Measurements from ENCODE around the gene RAB40B. TPM values are rescaled to one million over a fixed set of nuclear protein-coding genes. Genes with fewer than 3 reads are reported as not detected.
A peak's percentile ranks its signal among the peaks of the same experiment; 100 is the strongest.

The RAB40B gene
- total RNA-seq, 1 experiment from 2014 or later: 5.0 TPM

- peak; percentile 92 for DNase-seq (ENCODE audit: extremely low read depth, low read depth)
These were observed 5.2 kb downstream of the RAB40B start for GRCh38 chr17:82693168-82693867.

DNA sequence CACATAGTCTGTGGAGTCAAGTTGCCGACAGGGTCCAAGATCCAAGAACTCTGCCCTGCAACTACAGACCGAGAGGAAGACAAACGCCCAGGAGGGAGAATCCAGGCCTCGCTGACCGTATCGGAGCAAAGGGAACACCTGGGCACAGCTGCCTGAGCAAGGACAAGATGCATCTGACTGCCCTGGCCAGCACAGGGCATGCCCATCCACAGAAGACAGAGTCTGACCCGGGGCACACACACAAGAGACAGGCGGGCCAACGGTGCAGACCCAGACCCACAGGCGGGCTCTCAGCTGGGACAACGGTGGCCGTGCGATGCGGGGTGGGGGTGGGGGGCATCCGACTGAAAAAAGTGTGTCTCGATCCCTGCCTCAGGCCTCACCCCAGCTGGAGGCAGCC, 6.2 kb downstream of the RAB40B start:
- DNase-seq (ENCODE audit: extremely low read depth, low read depth): no peak

- DNase-seq (ENCODE audit: extremely low read depth, low read depth): no peak
These were observed 6.8 kb downstream of the RAB40B start for GRCh38 chr17:82691714-82692113.

GRCh38 chr17:82690786-82691489, 7.6 kb downstream of the RAB40B start:
- no peak for DNase-seq (ENCODE audit: extremely low read depth, low read depth)

- DNase-seq (ENCODE audit: extremely low read depth, low read depth): no peak
These were observed 9.4 kb downstream of the RAB40B start for GRCh38 chr17:82689077-82689476.

DNA sequence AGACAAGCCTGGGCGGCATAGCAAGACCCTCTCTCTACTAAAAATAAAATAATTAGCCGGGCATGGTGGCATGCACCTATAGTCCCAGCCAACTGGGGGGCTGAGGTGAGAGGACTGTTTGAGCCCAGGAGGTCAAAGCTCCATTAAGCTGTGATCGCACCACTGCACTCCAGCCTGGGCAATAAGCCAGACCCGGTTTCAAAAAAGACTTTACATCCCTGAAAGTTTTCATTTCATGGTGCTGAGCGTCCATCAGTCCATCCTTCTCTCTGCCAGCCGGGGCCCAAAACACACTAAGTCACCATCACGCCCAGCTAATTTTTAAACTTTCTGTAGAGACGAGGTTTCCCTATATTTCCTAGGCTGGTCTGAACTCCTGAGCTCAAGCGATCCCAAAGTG, 10.6 kb downstream of the RAB40B start:
- no peak for DNase-seq (ENCODE audit: extremely low read depth, low read depth)

DNA sequence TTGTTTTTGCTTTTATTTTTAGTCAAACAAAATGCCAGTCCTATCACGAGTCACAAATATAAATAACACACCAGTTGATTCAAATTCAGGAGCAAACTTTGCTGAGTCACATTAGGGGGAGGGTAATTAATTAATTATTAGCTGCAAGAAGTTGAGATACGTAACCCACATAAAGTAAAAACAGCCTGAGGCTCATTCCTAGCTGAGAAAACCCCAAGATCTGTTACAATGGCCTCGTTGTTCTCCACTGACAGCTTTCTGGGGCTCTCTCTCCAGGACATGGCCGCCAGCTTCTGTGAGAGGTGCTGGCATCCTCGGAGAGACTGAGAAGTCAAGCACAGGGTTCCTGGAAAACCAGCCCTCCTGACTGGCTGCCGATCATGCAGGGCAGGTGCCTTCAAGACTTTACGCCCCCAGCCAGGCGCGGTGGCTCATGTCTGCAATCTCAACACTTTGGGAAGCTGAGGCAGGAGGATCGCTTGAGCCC, 11.1 kb downstream of the RAB40B start:
- DNase-seq (ENCODE audit: extremely low read depth, low read depth): no peak

- no peak for DNase-seq (ENCODE audit: extremely low read depth, low read depth)
These were observed 11.9 kb downstream of the RAB40B start for GRCh38 chr17:82686366-82687324.

- DNase-seq (ENCODE audit: extremely low read depth, low read depth): no peak
These were observed 13.2 kb downstream of the RAB40B start for GRCh38 chr17:82685291-82685690.

GRCh38 chr17:82684228-82684841, 14.2 kb downstream of the RAB40B start:
- peak; percentile 29 for DNase-seq (ENCODE audit: extremely low read depth, low read depth)

DNA sequence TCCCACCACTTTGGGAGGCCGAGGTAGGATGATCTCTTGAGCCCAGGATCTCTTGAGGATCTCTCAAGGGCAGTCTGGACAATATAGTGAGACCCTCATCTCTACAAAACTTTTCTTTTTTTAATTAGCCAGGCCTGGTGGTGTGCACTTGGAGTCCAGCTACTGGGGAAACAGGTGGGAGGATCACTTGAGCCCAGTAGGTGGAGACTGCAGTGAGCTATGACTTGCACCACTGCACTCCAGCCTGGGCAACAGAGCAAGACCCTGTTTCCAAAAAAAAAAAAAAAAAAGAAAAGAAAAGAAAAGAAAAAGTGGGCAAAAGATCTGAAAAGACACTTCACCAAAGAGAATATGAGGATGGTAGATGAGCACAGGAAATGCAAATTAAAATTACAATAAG, 15.0 kb downstream of the RAB40B start:
- no peak for DNase-seq (ENCODE audit: extremely low read depth, low read depth)

- no peak for DNase-seq (ENCODE audit: extremely low read depth, low read depth)
These were observed 17.0 kb downstream of the RAB40B start for GRCh38 chr17:82681547-82681946.

GRCh38 chr17:82679586-82680465, 18.7 kb downstream of the RAB40B start:
- DNase-seq (ENCODE audit: extremely low read depth, low read depth): no peak

GRCh38 chr17:82678265-82678891, 20.1 kb downstream of the RAB40B start:
- DNase-seq (ENCODE audit: extremely low read depth, low read depth): no peak

DNA sequence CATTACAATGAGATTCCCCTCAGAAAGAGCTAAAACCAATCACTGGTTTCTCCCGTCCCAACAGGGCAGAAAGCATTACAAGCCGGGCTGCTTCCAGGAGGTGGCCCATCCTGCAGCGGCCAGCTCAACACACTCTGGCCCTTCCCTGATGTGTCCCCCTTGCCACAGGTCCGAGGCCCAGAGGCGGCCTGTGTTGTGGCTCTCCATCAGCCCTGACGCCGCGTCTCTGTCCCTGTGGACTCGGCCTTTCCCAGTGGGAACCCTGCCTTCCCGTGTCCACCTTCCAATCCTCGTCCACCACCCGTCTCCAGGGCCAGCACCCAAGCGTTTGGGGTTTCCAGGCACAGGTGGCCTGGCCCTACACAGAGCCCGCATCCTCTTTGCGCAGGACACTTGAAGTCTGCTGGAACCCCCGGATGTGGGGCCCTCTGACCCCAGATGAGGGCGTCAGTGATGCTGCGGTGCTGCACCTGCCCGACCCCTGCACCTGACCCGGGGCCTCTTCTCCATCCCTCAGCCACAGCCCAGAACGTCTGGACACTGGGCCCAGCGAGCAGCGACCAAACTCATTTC, 21.1 kb downstream of the RAB40B start:
- no peak for DNase-seq (ENCODE audit: extremely low read depth, low read depth)

DNA sequence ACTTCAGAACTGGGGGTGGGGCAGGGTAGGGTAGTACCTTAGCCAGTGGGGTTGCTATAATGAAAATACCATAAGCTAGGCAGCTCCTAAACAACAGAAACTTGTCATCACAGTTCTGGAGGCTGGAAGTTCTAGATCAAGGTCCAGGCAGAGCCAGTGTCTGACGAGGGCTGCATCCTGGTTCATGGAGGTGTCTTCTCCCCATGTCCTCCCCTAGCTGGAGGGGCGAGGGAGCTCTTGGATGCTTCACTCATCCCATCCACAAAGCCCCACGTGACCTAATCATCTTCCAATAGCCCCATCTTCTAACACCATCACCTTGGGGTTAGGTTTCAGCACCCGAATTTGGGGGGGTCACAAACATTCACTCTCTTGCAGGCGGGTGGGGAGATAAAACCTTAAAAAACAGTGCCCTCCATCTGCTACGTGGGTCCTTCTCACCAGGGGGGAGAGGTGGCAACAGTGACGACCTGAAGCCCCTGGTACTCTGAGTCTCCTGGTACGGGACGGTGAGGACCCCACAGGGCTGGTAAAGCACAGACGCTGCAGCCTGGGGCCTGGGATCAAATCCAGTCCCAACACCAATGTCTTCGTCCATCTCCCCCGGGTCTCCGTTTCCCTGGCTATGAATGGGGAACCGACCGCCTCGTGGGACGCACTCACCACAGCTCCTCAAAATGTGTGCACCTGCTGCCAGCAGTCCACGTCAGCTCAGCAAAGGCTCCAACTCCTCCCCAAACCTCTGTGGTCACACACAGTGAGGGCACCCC, 22.8 kb downstream of the RAB40B start:
- DNase-seq (ENCODE audit: extremely low read depth, low read depth): no peak

DNA sequence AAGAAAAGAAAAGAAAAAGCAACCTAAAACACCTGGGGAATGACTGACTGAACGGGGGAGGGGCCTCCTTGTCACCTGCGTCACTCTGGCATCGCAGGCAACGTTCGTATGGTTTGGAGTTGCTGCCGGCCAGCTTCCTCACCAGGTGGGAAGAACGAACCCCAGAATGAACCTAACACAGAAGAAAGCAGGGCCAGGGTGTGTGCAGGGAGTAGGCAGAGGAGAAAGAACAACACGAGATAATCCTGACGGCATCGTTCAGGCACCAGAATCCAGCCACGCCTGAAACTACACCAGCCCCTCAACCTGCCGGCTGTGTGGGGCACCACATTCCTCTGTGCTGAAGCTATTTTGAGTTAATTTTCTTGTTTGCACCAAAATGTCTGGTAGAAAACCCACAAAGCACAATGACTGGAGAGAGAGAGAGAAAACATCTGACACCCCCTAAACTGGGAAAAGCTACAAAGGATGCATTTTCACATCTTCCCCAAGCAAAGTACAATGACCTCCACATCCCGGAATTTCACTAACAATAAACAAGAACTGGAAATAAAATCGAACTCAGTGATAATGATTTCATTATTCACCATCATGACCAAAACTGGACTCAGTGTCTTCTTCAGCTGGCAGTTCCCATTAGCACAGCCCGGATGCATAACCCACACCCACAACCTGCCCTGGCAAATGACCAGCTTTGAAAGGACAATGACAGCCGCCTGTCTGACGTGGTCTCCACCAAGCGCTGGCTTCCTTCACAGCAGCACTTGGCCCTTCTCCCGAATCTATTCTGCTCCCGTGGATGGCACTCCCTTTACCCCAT, 23.6 kb downstream of the RAB40B start:
- no peak for DNase-seq (ENCODE audit: extremely low read depth, low read depth)

All from NCI-H460 (cell line).